MM.1S (cell line): ENCODE results near the gene SH3BP4.

Experiments
- DNase-seq: peaks from one replicate; pipeline ENCODE4 v3.0.0-alpha.2; 2015
- H2AFZ ChIP-seq: fragments of 300-600 bp; sonication (generic); 2 replicates; pipeline ENCODE4 v1.6.0; 2016; ENCODE audit warnings: antibody characterized with exemption, low read length
- H3F3A ChIP-seq: fragments of 300-600 bp; sonication (generic); 2 replicates; pipeline ENCODE4 v1.6.1; 2016; ENCODE audit warnings: mild to moderate bottlenecking, antibody characterized with exemption, low read length, moderate library complexity, mixed read lengths; ENCODE audit not compliant: insufficient read depth
- H3K27ac ChIP-seq: fragments of 300-600 bp; sonication (generic); 2 replicates; pipeline ENCODE4 v1.5.1; 2016; ENCODE audit warnings: mild to moderate bottlenecking, low read length
- H3K27me3 ChIP-seq: fragments of 300-600 bp; sonication (generic); replicated peaks from 2 replicates; pipeline ENCODE4 v1.6.0; 2016; ENCODE audit warnings: low read length; ENCODE audit not compliant: insufficient read depth
- H3K36me3 ChIP-seq: fragments of 300-600 bp; sonication (generic); replicated peaks from 2 replicates; pipeline ENCODE4 v1.6.1; 2016; ENCODE audit warnings: mild to moderate bottlenecking, low read length, mixed read lengths; ENCODE audit not compliant: insufficient read depth
- H3K4me1 ChIP-seq: fragments of 300-600 bp; sonication (generic); 2 replicates; pipeline ENCODE4 v1.6.1; 2016; ENCODE audit warnings: low read length, mixed read lengths
- H3K4me2 ChIP-seq: fragments of 300-600 bp; sonication (generic); 2 replicates; pipeline ENCODE4 v1.6.0; 2016; ENCODE audit warnings: low read depth, low read length
- H3K4me3 ChIP-seq: fragments of 300-600 bp; sonication (generic); 2 replicates; pipeline ENCODE4 v1.5.1; 2016; ENCODE audit warnings: low read length, mixed read lengths
- H3K79me2 ChIP-seq: fragments of 300-600 bp; sonication (generic); 2 replicates; pipeline ENCODE4 v1.6.1; 2016; ENCODE audit warnings: mixed run types, low read length, mixed read lengths
- H3K9ac ChIP-seq: fragments of 300-600 bp; sonication (generic); 2 replicates; pipeline ENCODE4 v1.6.1; 2016; ENCODE audit warnings: low read length, mixed read lengths
- H3K9me2 ChIP-seq: fragments of 300-600 bp; sonication (generic); replicated peaks from 2 replicates; pipeline ENCODE4 v1.6.1; 2016; ENCODE audit warnings: mild to moderate bottlenecking, low read length, mixed read lengths; ENCODE audit not compliant: insufficient read depth
- H3K9me3 ChIP-seq: fragments of 300-600 bp; sonication (generic); replicated peaks from 2 replicates; pipeline ENCODE4 v1.6.1; 2016; ENCODE audit warnings: mild to moderate bottlenecking, low read length, mixed read lengths; ENCODE audit not compliant: insufficient read depth
- H4K20me1 ChIP-seq: fragments of 300-600 bp; sonication (generic); 2 replicates; pipeline ENCODE4 v1.6.1; 2016; ENCODE audit warnings: mild to moderate bottlenecking, low read length, moderate library complexity, mixed read lengths; ENCODE audit not compliant: insufficient read depth
- EZH2 ChIP-seq: fragments of 300-600 bp; sonication (generic); optimal IDR thresholded peaks from 2 replicates; pipeline ENCODE3; 2017; ENCODE audit warnings: low read depth, mild to moderate bottlenecking, antibody characterized with exemption, low read length, mixed read lengths
- EZH2phosphoT487 ChIP-seq: fragments of 300-600 bp; sonication (generic); IDR thresholded peaks from 2 replicates; pipeline ENCODE4 v1.6.1; 2018; ENCODE audit warnings: antibody characterized with exemption, low read length
- TF ChIP-seq, protein P1 (sequence below): fragments of 300-600 bp; sonication (generic); IDR thresholded peaks from 2 replicates; pipeline ENCODE4 v1.5.1; 2016; ENCODE audit warnings: antibody characterized with exemption, low read length, mixed read lengths

Gene SH3BP4

DNA sequence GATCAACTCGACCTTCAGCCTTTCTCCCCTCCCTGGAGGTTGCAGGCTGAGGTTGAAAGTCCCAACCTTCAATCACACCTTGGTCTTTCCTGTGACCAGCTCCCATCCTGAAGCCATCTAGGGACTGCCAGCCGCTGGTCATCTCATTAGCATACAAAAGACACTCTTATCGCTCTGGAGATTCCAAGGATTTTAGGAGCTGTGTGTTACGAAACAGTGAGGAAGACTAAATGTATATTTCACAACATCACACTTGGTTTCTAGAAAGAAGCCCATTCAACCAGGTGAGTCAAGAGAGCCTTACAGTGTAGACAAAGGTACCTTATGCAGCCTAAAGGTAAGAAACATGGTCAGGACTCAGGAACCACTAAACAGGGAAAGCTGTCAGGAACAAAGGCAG lies 126.4 kb downstream of the SH3BP4 start:
- Histone ChIP-seq H3K9me2 (no peaks in the 10 kb centered on the region), H3K27me3 (no peaks in the 10 kb centered on the region), H3K4me2 (no peak overlapping the region), H4K20me1 (no peaks in the 10 kb centered on the region), H3K27ac (no peak overlapping the region), H2AFZ (no peak overlapping the region), H3K79me2 (no peaks in the 10 kb centered on the region), H3F3A (no peaks in the 10 kb centered on the region), H3K9me3 (no peaks in the 10 kb centered on the region), H3K36me3 (no peaks in the 10 kb centered on the region), H3K9ac (no peak overlapping the region), H3K4me3 (no peak overlapping the region), H3K4me1 (no peaks in the 10 kb centered on the region)
- TF ChIP-seq EZH2 (no peak), EZH2phosphoT487 (no peak)
- TF ChIP-seq, protein P1, sequence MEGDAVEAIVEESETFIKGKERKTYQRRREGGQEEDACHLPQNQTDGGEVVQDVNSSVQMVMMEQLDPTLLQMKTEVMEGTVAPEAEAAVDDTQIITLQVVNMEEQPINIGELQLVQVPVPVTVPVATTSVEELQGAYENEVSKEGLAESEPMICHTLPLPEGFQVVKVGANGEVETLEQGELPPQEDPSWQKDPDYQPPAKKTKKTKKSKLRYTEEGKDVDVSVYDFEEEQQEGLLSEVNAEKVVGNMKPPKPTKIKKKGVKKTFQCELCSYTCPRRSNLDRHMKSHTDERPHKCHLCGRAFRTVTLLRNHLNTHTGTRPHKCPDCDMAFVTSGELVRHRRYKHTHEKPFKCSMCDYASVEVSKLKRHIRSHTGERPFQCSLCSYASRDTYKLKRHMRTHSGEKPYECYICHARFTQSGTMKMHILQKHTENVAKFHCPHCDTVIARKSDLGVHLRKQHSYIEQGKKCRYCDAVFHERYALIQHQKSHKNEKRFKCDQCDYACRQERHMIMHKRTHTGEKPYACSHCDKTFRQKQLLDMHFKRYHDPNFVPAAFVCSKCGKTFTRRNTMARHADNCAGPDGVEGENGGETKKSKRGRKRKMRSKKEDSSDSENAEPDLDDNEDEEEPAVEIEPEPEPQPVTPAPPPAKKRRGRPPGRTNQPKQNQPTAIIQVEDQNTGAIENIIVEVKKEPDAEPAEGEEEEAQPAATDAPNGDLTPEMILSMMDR, result no peak
- no peak for DNase-seq

DNA sequence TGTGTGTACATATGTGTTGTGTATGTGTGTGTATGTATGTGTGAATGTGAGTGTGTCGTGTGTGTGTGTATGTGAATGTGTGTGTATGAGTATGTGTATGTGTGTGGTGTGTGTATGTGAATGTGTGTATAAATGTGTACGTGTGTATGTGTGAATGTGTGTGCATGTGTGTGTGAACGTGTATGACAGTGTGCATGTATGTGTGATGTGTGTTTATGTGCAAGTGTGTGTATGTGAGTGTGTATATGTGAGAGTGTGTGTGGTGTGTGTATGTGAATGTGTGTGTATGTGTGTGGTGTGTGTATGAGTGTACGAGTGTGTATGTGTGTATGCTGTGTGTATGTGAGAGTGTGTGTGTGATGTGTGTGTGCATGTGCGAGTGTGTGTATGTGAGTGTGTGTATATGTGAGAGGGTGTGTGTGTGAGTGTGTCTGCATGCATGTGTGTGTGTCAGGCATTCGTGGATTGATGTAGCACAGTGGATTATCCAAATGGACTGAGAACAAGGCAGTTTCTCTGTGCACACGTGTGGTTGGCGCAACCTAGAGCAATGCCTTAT lies 127.2 kb downstream of the SH3BP4 start:
- H3K9me2 ChIP-seq, result no peaks in the 10 kb centered on the region

DNA sequence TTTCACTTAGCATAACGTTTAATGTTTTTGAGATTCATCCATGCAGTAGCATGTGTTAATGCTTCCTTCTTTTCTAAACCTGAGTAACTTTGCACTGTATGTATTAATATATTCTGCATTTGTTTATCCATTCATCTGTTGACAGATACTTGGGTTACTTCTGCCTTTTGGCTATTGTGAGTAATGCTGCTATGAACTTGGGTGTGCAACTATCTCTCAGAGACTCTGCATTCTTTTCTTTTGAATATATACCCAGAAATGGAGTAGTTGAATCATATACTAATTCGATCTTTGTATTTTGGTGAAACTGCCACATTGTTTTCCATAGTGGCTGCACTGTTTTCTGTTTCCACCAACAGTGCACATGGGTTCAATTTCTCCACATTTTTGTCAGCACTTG lies 128.3 kb downstream of the SH3BP4 start:
- Histone ChIP-seq H3K9ac (no peak overlapping the region), H3K4me2 (no peak overlapping the region), H3K9me2 (no peaks in the 10 kb centered on the region), H3K27ac (no peak overlapping the region), H3F3A (no peaks in the 10 kb centered on the region), H2AFZ (no peak overlapping the region), H3K36me3 (no peaks in the 10 kb centered on the region), H3K4me3 (no peak overlapping the region), H3K9me3 (no peaks in the 10 kb centered on the region), H3K27me3 (no peaks in the 10 kb centered on the region), H4K20me1 (no peaks in the 10 kb centered on the region), H3K79me2 (no peaks in the 10 kb centered on the region), H3K4me1 (no peaks in the 10 kb centered on the region)
- no peak for TF ChIP-seq EZH2phosphoT487
- TF ChIP-seq, protein P1, result no peak
- TF ChIP-seq EZH2, result no peak
- no peak for DNase-seq

More for the DNA sequence above, 127.2 kb downstream of the SH3BP4 start:
- H3K4me2 ChIP-seq, result no peak overlapping the region
- no peak overlapping the region for H3K27ac ChIP-seq
- no peak overlapping the region for H3K4me3 ChIP-seq
- no peak for DNase-seq
- no peak overlapping the region for H3K9ac ChIP-seq
- H3K27me3 ChIP-seq, result no peaks in the 10 kb centered on the region
- H3K4me1 ChIP-seq, result no peaks in the 10 kb centered on the region
- no peaks in the 10 kb centered on the region for H4K20me1 ChIP-seq
- H3F3A ChIP-seq, result no peaks in the 10 kb centered on the region
- H2AFZ ChIP-seq, result no peak overlapping the region
- H3K79me2 ChIP-seq, result no peaks in the 10 kb centered on the region
- H3K9me3 ChIP-seq, result no peaks in the 10 kb centered on the region
- no peaks in the 10 kb centered on the region for H3K36me3 ChIP-seq
- TF ChIP-seq EZH2phosphoT487 (no peak), EZH2 (no peak)
- TF ChIP-seq, protein P1, result no peak
